ENCODE measurements around the gene ENAH.

DNA sequence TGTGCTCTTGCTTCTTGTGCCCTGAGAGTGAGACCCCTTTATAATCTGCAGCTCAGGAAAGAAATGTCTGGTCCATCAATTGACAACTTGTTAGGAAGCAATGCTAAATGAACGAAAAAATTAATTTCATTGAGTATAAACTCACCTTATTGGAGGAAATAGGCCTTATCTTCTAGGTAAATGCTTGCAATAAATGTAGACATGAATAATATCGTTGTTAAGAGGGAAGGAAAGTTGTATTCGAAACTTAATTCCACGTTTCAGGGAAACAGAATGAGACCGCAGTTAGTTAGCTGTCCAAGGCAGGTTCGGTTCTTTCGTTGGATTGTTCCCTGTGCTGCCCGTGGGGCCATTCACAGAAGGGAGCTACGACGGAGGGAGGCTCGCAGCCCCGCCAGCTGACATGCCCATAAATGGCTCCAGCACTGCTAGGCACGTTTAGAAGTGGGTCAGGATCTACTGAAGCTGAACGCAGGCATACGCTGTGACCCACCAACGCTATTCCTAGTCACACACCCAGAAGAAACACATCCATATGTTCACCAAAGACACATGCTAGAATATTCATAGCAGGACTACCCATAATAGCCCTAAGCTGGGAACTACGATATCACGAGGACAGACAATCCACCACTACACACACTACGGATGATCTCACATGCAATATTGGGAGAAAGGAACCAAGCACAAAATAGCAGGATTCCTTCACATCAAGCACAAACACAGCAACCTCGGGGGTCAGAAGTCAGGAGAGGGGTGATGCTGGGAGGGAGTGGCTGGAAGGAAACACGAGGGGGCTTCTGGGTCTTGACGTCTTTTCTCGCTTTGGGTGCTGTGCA lies 168.9 kb downstream of the ENAH start:
- no peak for TF ChIP-seq POLR2A (IDR thresholded peaks at IDR 0.05)
- TF ChIP-seq, protein P1, sequence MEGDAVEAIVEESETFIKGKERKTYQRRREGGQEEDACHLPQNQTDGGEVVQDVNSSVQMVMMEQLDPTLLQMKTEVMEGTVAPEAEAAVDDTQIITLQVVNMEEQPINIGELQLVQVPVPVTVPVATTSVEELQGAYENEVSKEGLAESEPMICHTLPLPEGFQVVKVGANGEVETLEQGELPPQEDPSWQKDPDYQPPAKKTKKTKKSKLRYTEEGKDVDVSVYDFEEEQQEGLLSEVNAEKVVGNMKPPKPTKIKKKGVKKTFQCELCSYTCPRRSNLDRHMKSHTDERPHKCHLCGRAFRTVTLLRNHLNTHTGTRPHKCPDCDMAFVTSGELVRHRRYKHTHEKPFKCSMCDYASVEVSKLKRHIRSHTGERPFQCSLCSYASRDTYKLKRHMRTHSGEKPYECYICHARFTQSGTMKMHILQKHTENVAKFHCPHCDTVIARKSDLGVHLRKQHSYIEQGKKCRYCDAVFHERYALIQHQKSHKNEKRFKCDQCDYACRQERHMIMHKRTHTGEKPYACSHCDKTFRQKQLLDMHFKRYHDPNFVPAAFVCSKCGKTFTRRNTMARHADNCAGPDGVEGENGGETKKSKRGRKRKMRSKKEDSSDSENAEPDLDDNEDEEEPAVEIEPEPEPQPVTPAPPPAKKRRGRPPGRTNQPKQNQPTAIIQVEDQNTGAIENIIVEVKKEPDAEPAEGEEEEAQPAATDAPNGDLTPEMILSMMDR (IDR thresholded peaks at IDR 0.05), result no peak

Measured in gastroesophageal sphincter (tissue), 3 donors.